ENCODE results near the gene STX8. TPM values are rescaled to one million over a fixed set of nuclear protein-coding genes. Genes with fewer than 3 reads are reported as not detected.

STX8 gene
- total and polyA plus RNA-seq, 9 of the 15 experiments (the other 6 are each of a cell fraction or from before 2014, with no cell fraction given): 14.6 to 42.5 (median 22.1) TPM

DNA sequence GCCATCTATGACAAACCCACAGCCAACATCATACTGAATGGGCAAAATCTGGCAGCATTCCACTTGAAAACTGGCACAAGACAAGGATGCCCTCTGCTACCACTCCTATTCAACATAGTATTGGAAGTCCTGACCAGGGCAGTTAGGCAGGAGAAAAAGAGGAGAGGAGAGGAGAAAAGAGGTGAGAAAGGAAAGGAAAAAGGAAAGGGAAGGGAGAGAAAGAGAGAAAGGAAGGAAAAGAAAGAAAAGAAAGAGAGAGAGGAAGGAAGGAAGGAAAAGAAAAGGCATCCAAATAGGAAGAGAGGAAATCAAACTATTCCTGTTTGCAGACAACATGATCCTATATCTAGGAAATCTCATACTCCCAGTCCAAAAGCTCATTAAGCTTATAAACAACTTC is 11.5 kb downstream of the STX8 start:
- H3K4me3 ChIP-seq: no peak overlapping the region
- DNase-seq (ENCODE audit: extremely low read depth in 1 of 4, low spot score in 3 of 4): no peak
- H3K79me2 ChIP-seq (ENCODE audit: control insufficient read depth, insufficient read depth, low read length): no peaks in the 10 kb centered on the region
- in situ Hi-C loops (cut with MboI) (no loop called here), intact Hi-C loops (cut with micrococcal nuclease) (no loop called here)
- no peaks in the 10 kb centered on the region for H3K4me1 ChIP-seq (replicated peaks in 1 of 2; ENCODE audit: control insufficient read depth in 2 of 2, insufficient read depth in 2 of 2, low read length in 2 of 2)
- CTCF ChIA-PET (ENCODE audit: low intra/inter-chr PET ratio): no interaction called here
- H3K36me3 ChIP-seq (ENCODE audit: control insufficient read depth, insufficient read depth, low read length): no peaks in the 10 kb centered on the region
- no peak for FAIRE-seq
- H2AFZ ChIP-seq (ENCODE audit: low read depth, low read length): no peak overlapping the region
- TF ChIP-seq HIVEP1 (CRISPR knock-in tag; IDR thresholded peaks at IDR 0.05) (no peak), MCM5 (IDR thresholded peaks at IDR 0.05; ENCODE audit: low read depth) (no peak), ZNF830 (CRISPR knock-in tag; IDR thresholded peaks at IDR 0.05) (no peak), ZNF12 (CRISPR knock-in tag; IDR thresholded peaks at IDR 0.05) (no peak), RAD21 (CRISPR knock-in tag; conservative IDR thresholded peaks at IDR 0.05 in 1 of 2, IDR thresholded peaks at IDR 0.05 in 1 of 2) (no peak), POLR2B (IDR thresholded peaks at IDR 0.05; ENCODE audit: low read depth, partially characterized antibody) (no peak), CAMTA2 (CRISPR knock-in tag; conservative IDR thresholded peaks at IDR 0.05) (no peak), RBBP5 (IDR thresholded peaks at IDR 0.05; ENCODE audit: borderline replicate concordance, insufficient read depth, low read length, poor library complexity, severe bottlenecking) (no peak), FOXK2 (conservative IDR thresholded peaks at IDR 0.05 in 1 of 2, IDR thresholded peaks at IDR 0.05 in 1 of 2; ENCODE audit: low read depth in 2 of 2) (no peak), SMARCC2 (IDR thresholded peaks at IDR 0.05; ENCODE audit: low read depth) (no peak)
- TF ChIP-seq, protein P1, sequence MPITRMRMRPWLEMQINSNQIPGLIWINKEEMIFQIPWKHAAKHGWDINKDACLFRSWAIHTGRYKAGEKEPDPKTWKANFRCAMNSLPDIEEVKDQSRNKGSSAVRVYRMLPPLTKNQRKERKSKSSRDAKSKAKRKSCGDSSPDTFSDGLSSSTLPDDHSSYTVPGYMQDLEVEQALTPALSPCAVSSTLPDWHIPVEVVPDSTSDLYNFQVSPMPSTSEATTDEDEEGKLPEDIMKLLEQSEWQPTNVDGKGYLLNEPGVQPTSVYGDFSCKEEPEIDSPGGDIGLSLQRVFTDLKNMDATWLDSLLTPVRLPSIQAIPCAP (CRISPR knock-in tag; IDR thresholded peaks at IDR 0.05; ENCODE audit: borderline replicate concordance): no peak
- TF ChIP-seq, protein P2, sequence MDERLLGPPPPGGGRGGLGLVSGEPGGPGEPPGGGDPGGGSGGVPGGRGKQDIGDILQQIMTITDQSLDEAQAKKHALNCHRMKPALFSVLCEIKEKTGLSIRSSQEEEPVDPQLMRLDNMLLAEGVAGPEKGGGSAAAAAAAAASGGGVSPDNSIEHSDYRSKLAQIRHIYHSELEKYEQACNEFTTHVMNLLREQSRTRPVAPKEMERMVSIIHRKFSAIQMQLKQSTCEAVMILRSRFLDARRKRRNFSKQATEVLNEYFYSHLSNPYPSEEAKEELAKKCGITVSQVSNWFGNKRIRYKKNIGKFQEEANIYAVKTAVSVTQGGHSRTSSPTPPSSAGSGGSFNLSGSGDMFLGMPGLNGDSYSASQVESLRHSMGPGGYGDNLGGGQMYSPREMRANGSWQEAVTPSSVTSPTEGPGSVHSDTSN (CRISPR knock-in tag; IDR thresholded peaks at IDR 0.05; ENCODE audit: low read depth): no peak
- TF ChIP-seq, protein P2 (tag; conservative IDR thresholded peaks at IDR 0.05; ENCODE audit: low read depth): no peak
- TF ChIP-seq, protein P3, sequence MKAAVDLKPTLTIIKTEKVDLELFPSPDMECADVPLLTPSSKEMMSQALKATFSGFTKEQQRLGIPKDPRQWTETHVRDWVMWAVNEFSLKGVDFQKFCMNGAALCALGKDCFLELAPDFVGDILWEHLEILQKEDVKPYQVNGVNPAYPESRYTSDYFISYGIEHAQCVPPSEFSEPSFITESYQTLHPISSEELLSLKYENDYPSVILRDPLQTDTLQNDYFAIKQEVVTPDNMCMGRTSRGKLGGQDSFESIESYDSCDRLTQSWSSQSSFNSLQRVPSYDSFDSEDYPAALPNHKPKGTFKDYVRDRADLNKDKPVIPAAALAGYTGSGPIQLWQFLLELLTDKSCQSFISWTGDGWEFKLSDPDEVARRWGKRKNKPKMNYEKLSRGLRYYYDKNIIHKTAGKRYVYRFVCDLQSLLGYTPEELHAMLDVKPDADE (conservative IDR thresholded peaks at IDR 0.05; ENCODE audit: control insufficient read depth, low read depth, low read length): no peak
- TF ChIP-seq, protein P4, sequence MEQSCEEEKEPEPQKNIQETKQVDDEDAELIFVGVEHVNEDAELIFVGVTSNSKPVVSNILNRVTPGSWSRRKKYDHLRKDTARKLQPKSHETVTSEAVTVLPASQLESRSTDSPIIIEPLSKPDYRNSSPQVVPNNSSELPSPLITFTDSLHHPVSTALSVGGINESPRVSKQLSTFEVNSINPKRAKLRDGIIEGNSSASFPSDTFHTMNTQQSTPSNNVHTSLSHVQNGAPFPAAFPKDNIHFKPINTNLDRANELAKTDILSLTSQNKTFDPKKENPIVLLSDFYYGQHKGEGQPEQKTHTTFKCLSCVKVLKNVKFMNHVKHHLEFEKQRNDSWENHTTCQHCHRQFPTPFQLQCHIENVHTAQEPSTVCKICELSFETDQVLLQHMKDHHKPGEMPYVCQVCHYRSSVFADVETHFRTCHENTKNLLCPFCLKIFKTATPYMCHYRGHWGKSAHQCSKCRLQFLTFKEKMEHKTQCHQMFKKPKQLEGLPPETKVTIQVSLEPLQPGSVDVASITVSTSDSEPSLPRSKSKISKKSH (CRISPR knock-in tag; IDR thresholded peaks at IDR 0.05): no peak
- H4K20me1 ChIP-seq (replicated peaks; ENCODE audit: control insufficient read depth, insufficient read depth, low read length): no peaks in the 10 kb centered on the region
- no peak overlapping the region for H3K27ac ChIP-seq (ENCODE audit: extremely low read depth, low read depth, low read length)
- H3K9ac ChIP-seq (ENCODE audit: insufficient read depth in 1 of 2, low read depth in 2 of 2, low read length in 2 of 2): no peak overlapping the region
- POLR2A ChIA-PET: no interaction called here
- no TSS peak for BruUV-seq (replicated peaks)
- no peaks in the 10 kb centered on the region for H3K9me1 ChIP-seq (ENCODE audit: control insufficient read depth, insufficient read depth, low read length)
- no peak overlapping the region for H3K4me2 ChIP-seq (ENCODE audit: insufficient read depth, low read length)
- no peak for ATAC-seq
- H3K9me3 ChIP-seq (replicated peaks; ENCODE audit: control insufficient read depth, insufficient read depth, low read depth, low read length): no peaks in the 10 kb centered on the region
- H3K27me3 ChIP-seq (ENCODE audit: control insufficient read depth in 2 of 2, insufficient read depth in 2 of 2, low read length in 2 of 2): no peaks in the 10 kb centered on the region
